ENCODE data around the gene CYP3A4. TPM values are rescaled to one million over a fixed set of nuclear protein-coding genes. Genes with fewer than 3 reads are reported as not detected.

The CYP3A4 gene
- total and polyA plus RNA-seq, 9 of the 15 experiments (the other 6 are each of a cell fraction or from before 2014, with no cell fraction given): 0.07 to 0.08 TPM; not detected in 7

GRCh38 chr7:99833289-99833877 lies 49.4 kb upstream of the CYP3A4 start (continued):
- TF ChIP-seq FOXA3 (CRISPR knock-in tag; conservative IDR thresholded peaks at IDR 0.05 in 1 of 2, IDR thresholded peaks at IDR 0.05 in 1 of 2): peak in 1 of 2 experiments; percentile 42; a peak in 2 of 4 replicates
- TF ChIP-seq U2AF1 (optimal IDR thresholded peaks at IDR 0.05; ENCODE audit: low read depth, low read length): no peak
- TF ChIP-seq ZNF583 (CRISPR knock-in tag; IDR thresholded peaks at IDR 0.05): no peak
- no peak for TF ChIP-seq GTF2A2 (tag; IDR thresholded peaks at IDR 0.05)
- TF ChIP-seq, protein P1, sequence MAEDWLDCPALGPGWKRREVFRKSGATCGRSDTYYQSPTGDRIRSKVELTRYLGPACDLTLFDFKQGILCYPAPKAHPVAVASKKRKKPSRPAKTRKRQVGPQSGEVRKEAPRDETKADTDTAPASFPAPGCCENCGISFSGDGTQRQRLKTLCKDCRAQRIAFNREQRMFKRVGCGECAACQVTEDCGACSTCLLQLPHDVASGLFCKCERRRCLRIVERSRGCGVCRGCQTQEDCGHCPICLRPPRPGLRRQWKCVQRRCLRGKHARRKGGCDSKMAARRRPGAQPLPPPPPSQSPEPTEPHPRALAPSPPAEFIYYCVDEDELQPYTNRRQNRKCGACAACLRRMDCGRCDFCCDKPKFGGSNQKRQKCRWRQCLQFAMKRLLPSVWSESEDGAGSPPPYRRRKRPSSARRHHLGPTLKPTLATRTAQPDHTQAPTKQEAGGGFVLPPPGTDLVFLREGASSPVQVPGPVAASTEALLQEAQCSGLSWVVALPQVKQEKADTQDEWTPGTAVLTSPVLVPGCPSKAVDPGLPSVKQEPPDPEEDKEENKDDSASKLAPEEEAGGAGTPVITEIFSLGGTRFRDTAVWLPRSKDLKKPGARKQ (CRISPR knock-in tag; IDR thresholded peaks at IDR 0.05): no peak
- TF ChIP-seq SMAD2 (IDR thresholded peaks at IDR 0.05; ENCODE audit: low read depth, low read length): no peak
- TF ChIP-seq, protein P2, sequence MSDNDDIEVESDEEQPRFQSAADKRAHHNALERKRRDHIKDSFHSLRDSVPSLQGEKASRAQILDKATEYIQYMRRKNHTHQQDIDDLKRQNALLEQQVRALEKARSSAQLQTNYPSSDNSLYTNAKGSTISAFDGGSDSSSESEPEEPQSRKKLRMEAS (CRISPR knock-in tag; IDR thresholded peaks at IDR 0.05): no peak; the same call in 1 of the 2 replicates
- no peak for TF ChIP-seq DIDO1 (tag; IDR thresholded peaks at IDR 0.05; ENCODE audit: low read depth)
- peak in 1 of 3 experiments; percentile 68; a peak in 1 of 6 replicates for TF ChIP-seq ZBTB11 (CRISPR knock-in tag; IDR thresholded peaks at IDR 0.05)
- TF ChIP-seq FOSL1 (tag; conservative IDR thresholded peaks at IDR 0.05): peak; percentile 75
- peak; percentile 87; the same call in 1 of the 2 replicates for TF ChIP-seq GATAD2A (IDR thresholded peaks at IDR 0.05)
- TF ChIP-seq, protein P3, sequence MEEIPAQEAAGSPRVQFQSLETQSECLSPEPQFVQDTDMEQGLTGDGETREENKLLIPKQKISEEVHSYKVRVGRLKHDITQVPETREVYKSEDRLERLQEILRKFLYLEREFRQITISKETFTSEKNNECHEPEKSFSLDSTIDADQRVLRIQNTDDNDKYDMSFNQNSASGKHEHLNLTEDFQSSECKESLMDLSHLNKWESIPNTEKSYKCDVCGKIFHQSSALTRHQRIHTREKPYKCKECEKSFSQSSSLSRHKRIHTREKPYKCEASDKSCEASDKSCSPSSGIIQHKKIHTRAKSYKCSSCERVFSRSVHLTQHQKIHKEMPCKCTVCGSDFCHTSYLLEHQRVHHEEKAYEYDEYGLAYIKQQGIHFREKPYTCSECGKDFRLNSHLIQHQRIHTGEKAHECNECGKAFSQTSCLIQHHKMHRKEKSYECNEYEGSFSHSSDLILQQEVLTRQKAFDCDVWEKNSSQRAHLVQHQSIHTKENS (CRISPR knock-in tag; IDR thresholded peaks at IDR 0.05): no peak
- no peak for TF ChIP-seq TSC22D4 (tag; IDR thresholded peaks at IDR 0.05)
- no peak for TF ChIP-seq ZNF699 (CRISPR knock-in tag; IDR thresholded peaks at IDR 0.05; ENCODE audit: insufficient replicate concordance)
- no peak for TF ChIP-seq BRCA1 (IDR thresholded peaks at IDR 0.05)
- no peak for TF ChIP-seq BRCA1 (CRISPR knock-in tag; IDR thresholded peaks at IDR 0.05)
- TF ChIP-seq, protein P4, sequence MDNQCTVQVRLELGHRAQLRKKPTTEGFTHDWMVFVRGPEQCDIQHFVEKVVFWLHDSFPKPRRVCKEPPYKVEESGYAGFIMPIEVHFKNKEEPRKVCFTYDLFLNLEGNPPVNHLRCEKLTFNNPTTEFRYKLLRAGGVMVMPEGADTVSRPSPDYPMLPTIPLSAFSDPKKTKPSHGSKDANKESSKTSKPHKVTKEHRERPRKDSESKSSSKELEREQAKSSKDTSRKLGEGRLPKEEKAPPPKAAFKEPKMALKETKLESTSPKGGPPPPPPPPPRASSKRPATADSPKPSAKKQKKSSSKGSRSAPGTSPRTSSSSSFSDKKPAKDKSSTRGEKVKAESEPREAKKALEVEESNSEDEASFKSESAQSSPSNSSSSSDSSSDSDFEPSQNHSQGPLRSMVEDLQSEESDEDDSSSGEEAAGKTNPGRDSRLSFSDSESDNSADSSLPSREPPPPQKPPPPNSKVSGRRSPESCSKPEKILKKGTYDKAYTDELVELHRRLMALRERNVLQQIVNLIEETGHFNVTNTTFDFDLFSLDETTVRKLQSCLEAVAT (IDR thresholded peaks at IDR 0.05): peak in 1 of 2 experiments; percentile 65; a peak in 2 of 4 replicates
- TF ChIP-seq KHSRP (IDR thresholded peaks at IDR 0.05): peak; percentile 52; the same call in 1 of the 2 replicates

All from K562 (cell line).